T-helper 9 cell (primary cell): ENCODE results near the gene TXN.
"Not testable (repeated sequence)": the region's sequence is repeated elsewhere in the genome, so short reads cannot be mapped to it uniquely, and the experiment has no call there.

Source experiments
- DNase-seq: peaks from one replicate; pipeline ENCODE4 v3.0.0-alpha.2; 2020

TXN gene

DNA sequence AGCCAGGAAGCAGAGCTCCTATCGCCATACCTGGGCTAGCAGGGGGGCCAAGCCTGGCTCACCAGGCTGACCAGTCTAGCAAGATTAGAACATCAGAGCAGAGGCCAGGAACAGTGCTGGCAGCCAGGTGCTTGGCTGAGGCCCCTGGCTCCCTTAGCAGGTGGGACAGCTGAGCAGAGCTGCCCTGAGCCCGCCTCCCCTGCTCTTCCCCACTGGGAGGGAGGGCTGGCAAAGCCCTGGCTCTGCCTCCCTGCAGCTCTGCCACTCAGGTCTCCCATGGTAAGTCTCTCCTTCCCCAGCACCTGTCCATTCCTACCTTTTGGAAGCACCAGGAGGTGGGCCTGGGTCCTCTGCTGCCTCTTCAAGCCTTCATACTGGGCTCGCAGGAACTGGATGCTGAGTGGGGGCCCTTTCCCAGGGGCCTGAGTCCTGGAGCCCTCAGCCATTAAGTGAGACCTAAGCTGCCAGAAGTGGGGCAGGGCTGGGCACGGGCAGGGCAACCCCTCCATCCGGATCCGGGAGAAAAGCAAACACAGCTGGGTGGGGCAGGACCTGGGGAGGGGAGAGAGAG is 49.2 kb downstream of the TXN start:
- DNase-seq, result no peak

DNA sequence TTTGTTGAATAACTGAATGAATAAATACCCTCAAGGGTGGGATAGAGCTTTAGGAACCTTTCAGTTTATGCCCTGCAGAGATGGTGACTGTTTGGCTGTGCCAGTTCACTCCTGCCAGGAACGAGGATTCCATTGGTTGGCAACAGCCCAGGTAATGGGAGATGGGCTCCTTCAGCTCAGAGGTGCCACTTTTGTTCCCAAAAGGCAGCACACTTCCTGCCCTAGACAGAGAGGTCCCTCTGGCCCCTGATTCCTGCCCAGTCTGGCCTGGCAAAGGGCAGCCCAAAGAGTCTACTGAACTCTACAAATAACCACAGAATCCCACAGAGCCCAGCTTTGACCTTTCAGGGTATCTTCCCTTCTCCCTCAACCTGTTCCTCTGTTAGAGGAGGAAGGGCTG is 49.9 kb downstream of the TXN start:
- DNase-seq, result no peak

DNA sequence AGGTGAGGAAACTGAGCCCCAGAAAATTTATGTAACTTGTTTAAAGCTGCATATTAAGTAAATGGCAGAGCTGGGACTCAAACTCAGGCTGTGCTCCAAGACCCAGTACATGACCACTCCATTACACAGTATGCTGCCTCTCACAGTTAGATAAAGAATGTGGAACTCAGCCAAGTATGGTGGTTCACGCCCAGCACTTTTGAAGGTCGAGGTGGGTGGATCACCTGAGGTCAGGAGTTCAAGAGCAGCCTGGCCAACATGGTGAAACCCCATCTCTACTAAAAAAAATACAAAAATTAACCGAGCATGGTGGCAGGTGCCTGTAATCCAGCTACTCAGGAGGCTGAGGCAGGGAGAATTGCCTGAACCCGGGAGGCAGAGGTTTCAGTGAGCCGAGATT is 50.7 kb downstream of the TXN start:
- DNase-seq, result not testable (repeated sequence)

DNA sequence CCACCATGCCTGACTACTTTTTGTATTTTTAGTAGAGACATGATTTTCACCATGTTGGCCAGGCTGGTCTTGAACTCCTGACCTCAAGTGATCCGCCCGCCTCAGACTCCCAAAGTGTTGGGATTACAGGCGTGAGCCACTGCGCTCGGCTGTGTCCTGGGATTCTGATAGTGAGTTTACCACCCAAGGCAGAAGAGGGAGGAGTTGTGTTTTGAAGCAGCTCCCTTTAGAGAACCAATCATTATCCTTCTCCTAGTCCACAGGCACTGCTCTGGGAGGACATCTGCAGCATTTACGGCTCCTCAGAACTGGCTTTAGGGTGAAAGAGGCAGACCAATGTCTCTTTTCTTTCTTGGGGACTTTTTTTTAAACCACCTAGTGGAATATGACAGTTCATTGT is 54.1 kb downstream of the TXN start:
- no peak for DNase-seq

DNA sequence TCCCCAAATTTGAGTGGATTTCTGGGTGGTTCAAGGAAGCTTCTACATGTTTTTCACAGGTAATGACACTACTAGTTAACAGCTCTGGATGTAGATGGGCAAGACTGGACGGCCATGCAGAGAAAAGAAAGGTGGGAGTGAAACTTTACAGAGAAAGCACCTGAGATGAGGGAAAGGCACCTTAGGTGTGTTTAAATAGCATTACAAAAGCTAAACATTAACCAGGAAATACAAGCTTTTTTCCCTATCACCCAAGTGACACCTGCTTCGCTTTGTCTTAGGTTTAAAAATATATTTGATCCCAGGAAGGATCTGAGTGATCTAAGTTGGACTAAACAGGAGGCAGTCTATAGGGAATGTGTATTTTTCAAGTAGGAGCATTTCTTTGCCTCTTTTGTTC is 56.7 kb downstream of the TXN start:
- no peak for DNase-seq

DNA sequence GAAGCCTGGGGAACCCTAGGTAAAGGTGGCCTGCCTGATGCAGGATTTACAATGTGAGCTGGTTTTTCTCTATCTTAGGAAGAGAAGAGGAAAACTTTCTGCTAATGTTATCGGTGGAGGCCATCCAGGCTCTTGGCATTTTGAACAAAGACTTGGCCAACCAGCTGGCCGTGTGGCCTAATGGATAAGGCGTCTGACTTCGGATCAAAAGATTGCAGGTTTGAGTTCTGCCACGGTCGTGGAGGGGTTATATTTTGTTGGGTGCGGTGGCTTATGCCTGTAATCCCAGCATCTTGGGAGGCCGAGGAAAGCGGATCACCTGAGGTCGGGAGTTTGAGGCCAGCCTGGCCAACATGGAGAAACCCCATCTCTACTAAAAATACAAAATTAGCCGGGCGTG is 58.0 kb downstream of the TXN start:
- no peak for DNase-seq

DNA sequence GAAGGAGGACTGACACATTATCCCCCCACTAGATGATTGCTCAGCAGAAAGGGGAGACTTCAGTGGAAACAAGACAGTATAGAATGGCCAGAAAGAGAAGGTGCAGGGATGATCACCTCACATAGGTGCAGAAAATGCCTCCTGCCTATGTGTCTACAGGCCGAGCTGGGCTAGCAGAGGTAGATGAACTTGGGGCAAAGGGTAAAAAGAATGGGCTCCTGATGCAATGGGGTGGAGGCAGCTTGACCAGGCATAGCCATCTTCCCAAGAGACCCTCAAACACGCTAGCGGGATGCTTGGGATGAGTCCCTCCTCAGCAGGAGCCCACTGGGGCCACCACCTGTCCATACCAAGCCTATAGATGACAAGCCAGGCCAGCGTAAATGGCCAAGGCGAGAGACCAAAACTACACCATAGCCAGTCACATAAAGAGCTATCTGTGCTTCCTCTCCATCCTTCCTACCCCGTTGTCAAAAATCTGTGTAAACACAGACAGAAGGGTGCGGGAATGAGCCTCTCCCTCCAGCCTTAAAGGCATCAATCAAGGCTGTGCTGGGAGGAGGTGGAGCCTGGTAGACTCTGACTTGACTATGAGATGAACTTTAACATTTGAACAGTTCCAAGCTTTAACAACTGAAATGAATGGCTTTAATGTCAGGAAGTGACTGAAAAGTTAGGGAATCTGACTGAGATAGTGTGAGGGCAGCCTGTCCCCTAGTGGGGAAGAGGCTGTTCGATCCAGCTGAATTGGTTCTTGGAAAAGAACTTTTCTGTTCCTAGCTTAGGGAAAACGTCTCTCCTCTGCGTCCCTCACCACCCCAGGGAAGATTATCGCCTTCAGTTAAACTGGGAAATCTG is 58.7 kb downstream of the TXN start:
- no peak for DNase-seq

DNA sequence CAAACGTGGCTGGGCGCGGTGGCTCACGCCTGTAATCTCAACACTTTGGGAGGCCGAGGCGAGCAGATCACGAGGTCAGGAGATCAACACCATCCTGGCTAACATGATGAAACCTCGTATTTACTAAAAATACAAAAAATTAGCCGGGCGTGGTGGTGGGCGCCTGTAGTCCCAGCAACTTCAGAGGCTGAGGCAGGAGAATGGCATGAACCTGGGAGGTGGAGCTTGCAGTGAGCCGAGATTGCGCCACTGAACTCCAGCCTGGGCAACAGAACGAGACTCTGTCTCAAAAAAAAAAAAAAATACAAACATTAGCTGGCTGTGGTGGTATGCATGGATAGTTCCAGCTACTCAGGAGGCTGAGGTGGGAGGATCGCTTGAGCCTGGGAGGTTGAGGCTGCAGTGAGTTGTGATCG is 60.2 kb downstream of the TXN start:
- not testable (repeated sequence) for DNase-seq
